Keratinocyte (primary cell): ENCODE measurements around the gene STS. TPM values are rescaled to one million over a fixed set of nuclear protein-coding genes. Genes with fewer than 3 reads are reported as not detected.

Experiments used
- DNase-seq: peaks from one replicate; pipeline ENCODE4 v3.0.0-alpha.2; 2011; ENCODE audit warnings: low read depth, missing footprints, low spot score
- FAIRE-seq: peaks from 2 replicates; lab custom pipeline; 2011; peaks lifted over from hg19 to GRCh38; lab: Jason Lieb, UNC
- H2AFZ ChIP-seq: 2 replicates; pipeline ENCODE4 v1.6.0; 2012; ENCODE audit warnings: low read length, control low read depth, inconsistent platforms; ENCODE audit not compliant: control insufficient read depth
- H3K27ac ChIP-seq: 2 replicates; pipeline ENCODE4 v1.5.1; 2011; ENCODE audit warnings: low read length; ENCODE audit not compliant: control insufficient read depth, insufficient read depth
- H3K27me3 ChIP-seq: 3 replicates; pipeline ENCODE4 v1.6.0; 2011; ENCODE audit warnings: low read length; ENCODE audit not compliant: control insufficient read depth, insufficient read depth; ENCODE audit errors: extremely low read depth
- H3K36me3 ChIP-seq, 2 experiments: 2 replicates in 1 of 2; 3 replicates in 1 of 2; pipeline ENCODE4 v1.5.1; 2011; ENCODE audit warnings: low read length in 2 of 2, mild to moderate bottlenecking in 1 of 2; ENCODE audit not compliant: control insufficient read depth in 2 of 2, insufficient read depth in 2 of 2; ENCODE audit errors: extremely low read depth in 1 of 2
- H3K4me1 ChIP-seq: 3 replicates; pipeline ENCODE4 v1.5.1; 2011; ENCODE audit warnings: low read length; ENCODE audit not compliant: control insufficient read depth, insufficient read depth; ENCODE audit errors: extremely low read depth
- H3K4me2 ChIP-seq: 3 replicates; pipeline ENCODE4 v1.6.0; 2011; ENCODE audit warnings: low read depth, low read length; ENCODE audit not compliant: control insufficient read depth, insufficient read depth; ENCODE audit errors: extremely low read depth
- H3K4me3 ChIP-seq, 3 experiments: fragments of 200-600 bp in 1 of 3; sonication (generic) in 1 of 3; 2 replicates in 2 of 3; 3 replicates in 1 of 3; pipeline ENCODE4 v1.5.1; 2011 to 2016; ENCODE audit warnings: low read length in 3 of 3, mild to moderate bottlenecking in 3 of 3, control low read depth in 2 of 3, inconsistent platforms in 1 of 3, low read depth in 1 of 3, mixed read lengths in 1 of 3, mixed run types in 1 of 3, moderate library complexity in 1 of 3; ENCODE audit not compliant: control insufficient read depth in 2 of 3, insufficient read depth in 2 of 3; ENCODE audit errors: extremely low read depth in 1 of 3
- H3K79me2 ChIP-seq: 2 replicates; pipeline ENCODE4 v1.6.0; 2012; ENCODE audit warnings: low read length; ENCODE audit not compliant: control insufficient read depth, insufficient read depth
- H3K9ac ChIP-seq: 3 replicates; pipeline ENCODE4 v1.6.0; 2011; ENCODE audit warnings: low read length; ENCODE audit not compliant: control insufficient read depth, insufficient read depth; ENCODE audit errors: extremely low read depth
- H3K9me1 ChIP-seq: 3 replicates; pipeline ENCODE4 v1.6.0; 2011; ENCODE audit warnings: low read length; ENCODE audit not compliant: control insufficient read depth, insufficient read depth; ENCODE audit errors: extremely low read depth
- H3K9me3 ChIP-seq: 2 replicates; pipeline ENCODE4 v1.5.1; 2012; ENCODE audit warnings: low read depth, low read length; ENCODE audit not compliant: control insufficient read depth
- H4K20me1 ChIP-seq: 3 replicates; pipeline ENCODE4 v1.6.0; 2011; ENCODE audit warnings: low read length; ENCODE audit not compliant: control insufficient read depth, insufficient read depth; ENCODE audit errors: extremely low read depth
- EZH2 ChIP-seq: IDR thresholded peaks from one replicate; pipeline ENCODE4 v1.6.1; 2012; ENCODE audit warnings: inconsistent platforms, mild to moderate bottlenecking, low read length, moderate library complexity
- dilution Hi-C: fragments of 300-500 bp; cut with MboI; formaldehyde crosslinking; loops from one replicate; pipeline ENCODE4 v1.7.0; 2020; ENCODE audit warnings: low sequenced_read_pairs; ENCODE audit not compliant: extremely low pct_ligation_motif_present
- polyA plus RNA-seq, 5 experiments: library from polyadenylated mRNA; depleted of rRNA in 3 of 5; stranded (reverse) in 3 of 5; stranded (forward) in 1 of 5; unstranded in 1 of 5; fragments of >200 nt; gene quantifications; 1 replicate in 1 of 5; 2 replicates in 3 of 5; 3 replicates in 1 of 5; pipeline versions ENCODE4 v1.2.1 to v1.2.3, GENCODE V29; 2011 to 2012; ENCODE audit warnings: missing spikeins in 2 of 5, low read depth in 1 of 5, low replicate concordance in 1 of 5
- TF ChIP-seq, protein P1 (sequence below), 3 experiments: IDR thresholded peaks in 1 of 3; conservative IDR thresholded peaks in 1 of 3; optimal IDR thresholded peaks in 1 of 3; 2 replicates in 2 of 3; 3 replicates in 1 of 3; pipeline versions ENCODE3 to v1.5.1; 2011; ENCODE audit warnings: low read length in 3 of 3, mild to moderate bottlenecking in 3 of 3, moderate library complexity in 2 of 3, control low read depth in 1 of 3, inconsistent platforms in 1 of 3; ENCODE audit not compliant: insufficient read depth in 2 of 3; ENCODE audit errors: extremely low read depth in 1 of 3

STS gene
- polyA plus RNA-seq, 1 donor (not counting 4 experiments of a cell fraction or from before 2014, with no cell fraction given), result 2.9 TPM

GRCh38 chrX:7163146-7163677 lies 15.7 kb downstream of the STS start:
- FAIRE-seq (no peak), DNase-seq (no peak)
- H3K4me1 ChIP-seq, result peaks cover 17% of the 10 kb centered on the region
- no peak overlapping the region for H3K27ac ChIP-seq
- no peaks in the 10 kb centered on the region for H4K20me1 ChIP-seq
- no peaks in the 10 kb centered on the region for H3K9me3 ChIP-seq
- no peaks in the 10 kb centered on the region for H3K27me3 ChIP-seq
- H2AFZ ChIP-seq, result no peak overlapping the region
- H3K9me1 ChIP-seq, result peaks cover 5% of the 10 kb centered on the region
- dilution Hi-C loops, result no loop called here
- H3K36me3 ChIP-seq, result no peaks in the 10 kb centered on the region
- no peak overlapping the region for H3K4me2 ChIP-seq
- no peak for TF ChIP-seq EZH2
- TF ChIP-seq, protein P1, sequence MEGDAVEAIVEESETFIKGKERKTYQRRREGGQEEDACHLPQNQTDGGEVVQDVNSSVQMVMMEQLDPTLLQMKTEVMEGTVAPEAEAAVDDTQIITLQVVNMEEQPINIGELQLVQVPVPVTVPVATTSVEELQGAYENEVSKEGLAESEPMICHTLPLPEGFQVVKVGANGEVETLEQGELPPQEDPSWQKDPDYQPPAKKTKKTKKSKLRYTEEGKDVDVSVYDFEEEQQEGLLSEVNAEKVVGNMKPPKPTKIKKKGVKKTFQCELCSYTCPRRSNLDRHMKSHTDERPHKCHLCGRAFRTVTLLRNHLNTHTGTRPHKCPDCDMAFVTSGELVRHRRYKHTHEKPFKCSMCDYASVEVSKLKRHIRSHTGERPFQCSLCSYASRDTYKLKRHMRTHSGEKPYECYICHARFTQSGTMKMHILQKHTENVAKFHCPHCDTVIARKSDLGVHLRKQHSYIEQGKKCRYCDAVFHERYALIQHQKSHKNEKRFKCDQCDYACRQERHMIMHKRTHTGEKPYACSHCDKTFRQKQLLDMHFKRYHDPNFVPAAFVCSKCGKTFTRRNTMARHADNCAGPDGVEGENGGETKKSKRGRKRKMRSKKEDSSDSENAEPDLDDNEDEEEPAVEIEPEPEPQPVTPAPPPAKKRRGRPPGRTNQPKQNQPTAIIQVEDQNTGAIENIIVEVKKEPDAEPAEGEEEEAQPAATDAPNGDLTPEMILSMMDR (optimal IDR thresholded peaks at IDR 0.05 in 1 of 3, IDR thresholded peaks at IDR 0.05 in 1 of 3, conservative IDR thresholded peaks at IDR 0.05 in 1 of 3; ENCODE audit: extremely low read depth in 1 of 3, insufficient read depth in 2 of 3, low read length in 3 of 3), result no peak
- H3K79me2 ChIP-seq, result no peaks in the 10 kb centered on the region
- no peak overlapping the region for H3K9ac ChIP-seq
- no peak overlapping the region for H3K4me3 ChIP-seq

DNA sequence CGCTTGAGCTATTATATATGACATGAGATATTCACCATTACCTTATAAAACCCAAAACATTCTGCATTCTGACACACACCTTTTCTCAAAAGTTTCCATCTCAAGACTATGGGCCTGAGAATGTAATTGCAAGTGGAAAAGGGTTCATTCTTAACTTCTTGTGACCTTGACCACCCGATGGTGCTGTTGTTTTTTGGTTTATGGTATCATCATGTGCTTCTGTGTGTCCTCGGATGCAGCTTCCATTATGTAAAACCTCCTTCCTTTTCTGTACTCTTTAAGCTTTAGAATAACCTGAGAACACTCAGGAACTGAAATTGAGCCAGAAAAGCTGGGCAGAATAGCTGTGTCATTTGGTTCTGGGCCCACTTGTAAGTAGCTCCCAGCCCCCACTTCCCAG lies 16.7 kb downstream of the STS start:
- FAIRE-seq (no peak), DNase-seq (no peak)
- Histone ChIP-seq H2AFZ (no peak overlapping the region), H3K9me1 (peaks cover 2% of the 10 kb centered on the region), H3K4me3 (no peak overlapping the region), H3K27me3 (no peaks in the 10 kb centered on the region), H3K27ac (no peak overlapping the region), H3K9me3 (no peaks in the 10 kb centered on the region), H3K4me1 (peaks cover 8% of the 10 kb centered on the region), H3K9ac (no peak overlapping the region), H3K79me2 (no peaks in the 10 kb centered on the region), H3K4me2 (no peak overlapping the region), H4K20me1 (no peaks in the 10 kb centered on the region), H3K36me3 (no peaks in the 10 kb centered on the region)
- no peak for TF ChIP-seq EZH2
- TF ChIP-seq, protein P1 (optimal IDR thresholded peaks at IDR 0.05 in 1 of 3, IDR thresholded peaks at IDR 0.05 in 1 of 3, conservative IDR thresholded peaks at IDR 0.05 in 1 of 3; ENCODE audit: extremely low read depth in 1 of 3, insufficient read depth in 2 of 3, low read length in 3 of 3), result no peak
- dilution Hi-C loops, result no loop called here
